ENCODE results near the gene COL4A1.

COL4A1 gene

DNA sequence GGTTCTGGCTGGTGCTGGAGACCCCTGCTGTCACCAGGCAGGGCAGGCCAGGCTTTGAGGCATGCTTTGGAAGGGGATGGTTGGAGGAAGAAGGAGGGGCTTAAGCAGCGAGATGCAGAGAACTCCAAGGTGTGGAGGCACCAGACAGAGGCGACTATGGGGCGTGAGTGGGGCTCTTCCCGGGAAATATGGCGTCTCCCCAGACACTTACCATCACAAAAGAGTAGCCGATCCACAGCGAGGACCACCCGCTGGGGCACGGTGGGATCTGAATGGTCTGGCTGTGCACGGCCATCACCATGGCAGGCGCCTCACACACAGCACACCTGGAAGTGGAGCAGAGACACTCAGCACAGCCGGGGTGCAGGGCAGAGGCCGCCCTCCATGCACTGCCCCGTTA is 151.9 kb downstream of the COL4A1 start:
- DNase-seq = no peak

DNA sequence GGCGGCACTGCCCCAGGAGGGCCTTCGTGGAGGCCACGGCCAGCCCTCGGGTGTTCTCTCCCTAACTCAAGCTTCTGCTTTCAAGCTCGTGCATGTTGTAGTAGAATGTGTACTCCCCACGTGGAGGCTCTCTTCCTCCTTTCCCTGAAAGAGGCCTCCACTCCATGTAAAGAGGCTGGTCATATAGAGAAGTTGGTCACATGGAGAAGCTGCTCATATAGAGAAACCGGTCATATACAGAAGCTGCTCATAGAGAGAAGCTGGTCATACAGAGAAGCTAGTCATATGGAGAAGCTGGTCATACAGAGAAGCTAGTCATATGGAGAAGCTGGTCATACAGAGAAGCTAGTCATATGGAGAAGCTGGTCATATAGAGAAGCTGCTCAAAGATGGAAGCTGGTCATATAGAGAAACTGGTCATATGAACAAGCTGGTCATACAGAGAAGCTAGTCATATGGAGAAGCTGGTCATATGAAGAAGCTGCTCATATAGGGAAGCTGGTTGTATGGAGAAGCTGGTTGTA is 152.5 kb downstream of the COL4A1 start:
- DNase-seq = no peak

DNA sequence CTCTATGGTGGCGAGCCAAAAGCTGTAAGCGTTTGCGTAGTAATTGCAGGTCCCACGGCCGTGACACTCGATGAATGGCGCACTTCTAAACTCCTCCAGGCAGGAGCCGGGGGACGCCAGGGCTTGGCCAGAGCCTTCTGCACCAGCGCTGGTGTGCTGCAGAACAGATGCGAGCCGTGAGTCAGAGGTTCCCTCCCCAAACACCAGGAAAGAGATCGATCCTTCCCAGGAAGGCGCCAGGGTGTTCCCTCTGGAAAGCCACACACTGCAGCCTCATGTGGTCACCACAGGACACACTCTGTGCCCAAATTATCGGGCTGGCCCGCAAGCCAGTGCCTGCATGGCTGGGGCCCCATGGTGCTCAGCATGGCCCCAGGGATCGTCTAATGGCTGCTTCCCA is 154.6 kb downstream of the COL4A1 start:
- no peak for DNase-seq

DNA sequence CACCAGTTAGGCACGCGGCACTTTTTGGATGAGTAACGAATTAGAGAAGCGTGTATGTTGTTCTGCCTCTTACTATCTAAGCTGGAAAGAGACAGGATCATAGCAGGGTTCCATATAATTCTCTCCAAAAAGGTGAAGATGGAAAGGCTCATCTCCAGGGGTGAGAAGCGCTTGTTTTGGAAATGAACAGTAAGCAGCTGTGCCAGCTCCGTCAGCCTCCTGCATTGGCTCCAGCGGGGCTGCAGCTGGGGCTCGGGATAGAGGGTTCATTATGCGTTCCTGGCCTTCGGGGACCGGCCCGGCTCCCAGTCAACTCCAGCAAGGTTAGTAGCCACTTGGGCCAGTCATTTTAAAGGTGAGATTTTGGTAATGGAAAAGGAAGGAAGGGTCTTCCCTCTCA is 155.5 kb downstream of the COL4A1 start:
- no peak for DNase-seq

GRCh38 chr13:110150384-110151101 is 156.4 kb downstream of the COL4A1 start:
- no peak for DNase-seq

DNA sequence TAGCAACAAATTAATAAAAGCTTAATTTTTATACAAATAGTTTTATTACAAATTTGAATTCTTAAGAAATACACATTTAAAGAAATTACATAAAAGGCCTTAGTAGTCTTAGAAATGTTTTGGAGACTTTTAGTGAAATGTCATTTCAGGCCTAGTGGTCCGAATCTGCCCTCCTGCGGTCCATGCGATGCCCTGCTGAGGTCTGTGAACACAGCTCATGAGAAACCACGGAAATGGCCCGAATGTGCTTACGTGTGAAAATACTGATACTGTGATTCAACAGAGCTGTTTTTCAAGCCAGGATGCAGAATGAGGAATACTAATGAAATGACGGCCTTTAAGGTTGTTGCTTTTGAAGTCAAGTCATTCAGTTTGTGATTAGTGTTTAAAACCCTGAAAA is 157.9 kb downstream of the COL4A1 start:
- no peak for DNase-seq

- DNase-seq = no peak
Measured at GRCh38 chr13:110140099-110140498, 166.9 kb downstream of the COL4A1 start.

DNA sequence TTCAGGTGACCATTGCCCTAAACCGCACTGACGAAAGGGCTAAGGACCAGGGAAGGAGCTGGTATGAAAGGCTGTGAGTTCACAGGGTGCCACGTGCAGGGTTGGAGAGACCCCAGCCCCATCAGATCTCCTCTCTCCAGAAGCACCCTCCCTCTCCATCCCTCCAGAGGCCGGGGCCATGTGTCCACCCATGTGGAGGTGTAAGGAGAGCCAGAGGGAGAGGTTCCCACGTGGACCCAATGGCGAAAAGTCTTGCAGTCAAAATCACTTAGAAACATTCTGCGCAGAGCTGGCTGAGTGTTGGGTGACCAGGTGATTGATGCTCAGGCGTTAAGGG is 168.3 kb downstream of the COL4A1 start:
- DNase-seq = no peak

DNA sequence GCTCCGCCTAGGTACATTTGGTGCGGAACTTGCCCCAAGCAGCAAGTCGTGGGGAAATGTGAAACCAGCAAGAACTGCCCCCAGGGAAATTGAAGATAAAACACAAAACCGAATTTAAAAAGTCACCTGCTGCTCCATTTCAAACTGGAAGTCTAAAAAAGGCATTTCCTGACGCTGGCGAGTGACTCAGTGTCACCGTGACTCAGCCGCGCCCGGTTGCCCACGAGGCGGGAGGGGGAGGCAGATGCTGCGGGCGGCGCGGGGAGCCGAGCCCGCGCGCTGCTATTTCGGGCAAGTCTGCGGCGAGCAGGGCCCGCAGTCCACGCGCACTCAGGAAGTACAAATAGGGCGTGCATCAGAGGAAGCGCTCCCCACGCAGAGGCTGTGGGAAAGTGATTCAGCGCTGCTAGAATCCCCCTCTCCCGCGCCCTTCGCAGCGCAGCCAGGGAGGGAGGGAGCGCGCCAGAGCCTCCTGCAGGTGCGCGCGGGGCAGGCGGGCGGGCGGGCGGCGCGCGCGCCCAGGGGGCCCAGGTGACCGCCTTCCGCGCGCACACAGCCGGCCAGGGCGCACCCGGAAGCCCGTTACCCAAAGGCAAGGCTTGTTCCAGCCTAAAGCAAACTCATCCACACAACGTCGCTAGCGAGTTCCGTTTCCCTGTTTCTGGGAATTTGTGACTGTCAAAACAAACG is 168.8 kb downstream of the COL4A1 start:
- peak; percentile 69 for DNase-seq

GRCh38 chr13:110137680-110138009 is 169.3 kb downstream of the COL4A1 start:
- peak; percentile 8 for DNase-seq

GRCh38 chr13:110136660-110137585 is 170.0 kb downstream of the COL4A1 start:
- DNase-seq = no peak

- no peak for DNase-seq
Measured at GRCh38 chr13:110135977-110136597, 170.9 kb downstream of the COL4A1 start.

- no peak for DNase-seq
Measured at GRCh38 chr13:110134801-110135200, 172.2 kb downstream of the COL4A1 start.

DNA sequence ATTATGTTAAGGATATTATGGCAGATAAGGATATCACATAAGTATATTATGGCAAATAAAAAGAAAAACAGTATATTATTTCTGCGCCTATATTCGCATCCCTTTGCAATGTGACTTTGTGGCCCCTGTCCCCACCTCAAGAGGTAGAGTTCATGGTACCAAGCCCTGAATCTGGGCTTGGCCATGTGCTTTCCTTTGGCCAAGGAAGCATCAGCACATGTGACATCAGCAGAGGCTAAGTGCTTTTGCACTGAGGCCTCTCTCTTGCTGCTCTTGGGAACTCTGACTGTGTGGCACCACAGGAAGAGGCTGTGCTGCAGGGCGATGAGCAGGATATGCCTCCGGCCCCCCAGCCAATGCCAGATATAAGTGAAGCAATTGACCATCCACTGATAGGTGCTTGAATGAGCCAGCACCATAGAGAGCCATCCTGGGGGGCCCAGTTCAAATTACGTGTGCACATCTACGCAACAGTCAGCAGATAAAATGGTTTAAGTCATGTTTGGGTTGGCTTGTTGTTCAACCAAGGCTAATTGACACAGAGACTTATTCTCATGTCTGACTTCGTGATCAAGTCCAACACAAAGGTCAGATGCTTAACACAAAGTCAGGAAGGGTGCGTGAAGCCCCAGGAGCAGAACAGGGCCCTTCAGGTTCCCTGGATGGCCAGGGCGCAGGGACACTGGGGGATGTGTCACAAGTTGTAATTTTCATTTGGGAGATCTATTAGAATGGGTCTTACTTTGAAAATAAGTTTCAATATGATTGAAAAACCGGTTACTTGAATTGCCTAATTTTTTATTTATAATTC is 173.3 kb downstream of the COL4A1 start:
- no peak for DNase-seq

GRCh38 chr13:110132225-110132982 is 174.6 kb downstream of the COL4A1 start:
- no peak for DNase-seq

DNA sequence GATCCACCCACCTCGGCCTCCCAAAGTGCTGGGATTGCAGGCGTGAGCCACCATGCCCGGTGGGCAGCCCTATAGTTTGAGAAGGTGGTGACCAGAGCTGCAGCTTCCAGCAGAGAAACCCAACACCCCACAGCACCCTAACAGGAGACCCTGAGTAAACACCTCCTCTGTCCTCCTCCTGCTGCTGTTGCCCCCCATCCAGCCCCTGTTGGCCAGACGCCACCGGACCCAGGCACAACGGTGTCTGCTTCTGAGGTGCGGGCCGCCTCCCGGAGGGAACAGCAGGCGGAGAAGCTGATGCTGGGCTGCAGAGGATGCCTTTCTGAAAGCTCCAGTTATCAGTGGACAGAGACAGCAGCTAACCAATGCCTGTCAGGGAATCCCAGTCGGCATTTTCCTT is 175.5 kb downstream of the COL4A1 start:
- no peak for DNase-seq

GRCh38 chr13:110130431-110130830 is 176.5 kb downstream of the COL4A1 start:
- no peak for DNase-seq

- no peak for DNase-seq
Measured at GRCh38 chr13:110129539-110130186, 177.3 kb downstream of the COL4A1 start.

GRCh38 chr13:110129076-110129475 is 177.9 kb downstream of the COL4A1 start:
- DNase-seq = no peak

GRCh38 chr13:110128546-110128945 is 178.4 kb downstream of the COL4A1 start:
- DNase-seq = no peak

DNA sequence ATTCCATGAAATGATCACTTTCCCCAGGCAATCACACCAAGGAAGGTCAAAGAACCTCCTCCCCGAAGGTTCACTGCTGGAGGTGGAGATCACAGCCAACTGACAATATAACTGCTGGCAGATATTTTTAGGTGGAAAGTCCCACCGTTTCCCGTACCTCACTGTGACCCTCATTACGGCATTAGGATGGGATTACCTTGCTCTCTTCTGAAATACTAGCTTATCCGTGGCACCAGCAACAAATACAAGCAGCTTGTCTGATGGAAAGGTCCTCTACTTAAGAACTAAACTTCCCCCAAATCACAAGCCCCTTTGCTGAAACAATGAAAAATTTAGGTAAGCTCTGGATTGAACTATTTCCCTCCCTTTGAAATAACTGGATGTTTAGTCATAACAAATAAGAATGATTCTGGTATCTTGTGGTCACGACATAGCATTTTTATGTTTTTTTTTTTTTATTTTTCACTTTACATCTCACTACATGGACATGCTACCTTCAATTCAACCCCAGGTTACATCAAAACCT is 178.9 kb downstream of the COL4A1 start:
- no peak for DNase-seq
